Gastroesophageal sphincter (tissue), 3 donors: ENCODE results near the gene HSPA1L.

Experiments
- CTCF ChIP-seq, 4 experiments: fragments of 200-600 bp in 2 of 4; fragments of 450-650 bp in 2 of 4; sonication (generic) in 1 of 4; IDR thresholded peaks; one replicate each; pipeline ENCODE4 v1.5.1; 2017 to 2019; ENCODE audit warnings: antibody characterized with exemption in 4 of 4, mild to moderate bottlenecking in 2 of 4, moderate library complexity in 2 of 4
- EP300 ChIP-seq: sonication (generic); formaldehyde crosslinking; IDR thresholded peaks from one replicate; pipeline ENCODE4 v1.6.1; 2017; ENCODE audit warnings: antibody characterized with exemption, mild to moderate bottlenecking

GRCh38 chr6:31767096-31767645 is 47.9 kb downstream of the HSPA1L start:
- no peak for TF ChIP-seq CTCF (IDR thresholded peaks at IDR 0.05)
- TF ChIP-seq EP300 = no peak
